ENCODE measurements around the gene PRM1. TPM values are rescaled to one million over a fixed set of nuclear protein-coding genes. Genes with fewer than 3 reads are reported as not detected.

PRM1 gene
- total and polyA plus RNA-seq, 11 donors, result not detected

DNA sequence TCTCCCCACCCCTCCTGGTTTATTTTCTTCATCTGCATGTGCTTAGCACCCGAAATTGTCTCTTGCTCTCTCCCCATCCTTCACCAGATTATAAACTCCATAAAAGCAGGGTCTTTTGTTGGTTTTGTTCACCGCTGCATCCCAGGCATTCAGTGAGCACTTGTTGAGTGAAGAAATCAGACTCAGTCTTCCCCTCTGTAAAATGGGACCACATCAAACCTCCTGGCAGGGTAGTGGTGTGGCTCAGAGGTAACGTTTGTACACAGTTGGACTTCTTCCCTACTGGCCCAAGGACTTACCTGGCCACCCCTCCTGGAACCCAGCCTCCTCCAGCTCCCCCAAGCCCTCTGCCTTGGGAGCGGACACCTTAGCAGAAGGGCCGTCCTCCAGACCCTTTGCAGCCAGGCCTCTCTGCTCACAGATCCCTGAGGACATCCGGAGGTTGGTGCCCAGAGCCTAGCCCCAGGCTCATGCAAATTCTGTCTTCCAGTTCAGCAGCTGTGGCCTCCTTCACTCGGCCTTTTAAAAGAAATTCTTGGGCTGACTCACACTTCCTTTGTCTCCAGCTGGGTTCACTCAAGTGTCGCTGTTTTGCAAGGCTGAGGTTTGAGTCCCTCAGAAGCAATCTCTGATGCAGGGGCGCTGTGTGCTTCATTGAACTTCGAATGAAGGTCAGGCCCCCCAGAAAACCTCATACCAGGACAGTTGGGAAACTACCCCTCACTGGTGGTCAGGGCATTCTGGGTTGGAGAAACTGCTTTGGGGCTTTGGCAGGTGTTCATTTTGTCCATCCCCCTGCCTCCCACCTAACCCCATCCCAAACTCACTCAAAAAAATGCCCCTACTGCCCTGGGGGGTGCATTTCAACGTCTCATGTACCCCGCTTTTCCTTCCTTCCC is 47.3 kb upstream of the PRM1 start:
- peak overlapping the region in 6 of 12 donors; percentile 13 to 84 (median 26) for H3K27ac ChIP-seq
- H3K9me3 ChIP-seq, result no peaks in the 10 kb centered on the region
- no peaks in the 10 kb centered on the region for H3K27me3 ChIP-seq
- H3K4me1 ChIP-seq, result peaks cover 0 to 50% (median 11%) of the 10 kb centered on the region in 12 donors
- DNase-seq (peak; percentile 69 to 84 (median 80)), ATAC-seq (peak; percentile 47 to 92 (median 88))
- no peaks in the 10 kb centered on the region for H3K36me3 ChIP-seq
- intact Hi-C loops (cut with DNase I), result no loop called here
- TF ChIP-seq, protein P1, sequence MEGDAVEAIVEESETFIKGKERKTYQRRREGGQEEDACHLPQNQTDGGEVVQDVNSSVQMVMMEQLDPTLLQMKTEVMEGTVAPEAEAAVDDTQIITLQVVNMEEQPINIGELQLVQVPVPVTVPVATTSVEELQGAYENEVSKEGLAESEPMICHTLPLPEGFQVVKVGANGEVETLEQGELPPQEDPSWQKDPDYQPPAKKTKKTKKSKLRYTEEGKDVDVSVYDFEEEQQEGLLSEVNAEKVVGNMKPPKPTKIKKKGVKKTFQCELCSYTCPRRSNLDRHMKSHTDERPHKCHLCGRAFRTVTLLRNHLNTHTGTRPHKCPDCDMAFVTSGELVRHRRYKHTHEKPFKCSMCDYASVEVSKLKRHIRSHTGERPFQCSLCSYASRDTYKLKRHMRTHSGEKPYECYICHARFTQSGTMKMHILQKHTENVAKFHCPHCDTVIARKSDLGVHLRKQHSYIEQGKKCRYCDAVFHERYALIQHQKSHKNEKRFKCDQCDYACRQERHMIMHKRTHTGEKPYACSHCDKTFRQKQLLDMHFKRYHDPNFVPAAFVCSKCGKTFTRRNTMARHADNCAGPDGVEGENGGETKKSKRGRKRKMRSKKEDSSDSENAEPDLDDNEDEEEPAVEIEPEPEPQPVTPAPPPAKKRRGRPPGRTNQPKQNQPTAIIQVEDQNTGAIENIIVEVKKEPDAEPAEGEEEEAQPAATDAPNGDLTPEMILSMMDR (IDR thresholded peaks at IDR 0.05), result no peak
- no peak for TF ChIP-seq POLR2A (IDR thresholded peaks at IDR 0.05)
- WGBS, 4 donors, result 39 to 46% (median 41%) methylated on average over 12 of the region's 12 CpGs
- H3K4me3 ChIP-seq, result peak overlapping the region in 2 of 12 donors; percentile 6 to 10

DNA sequence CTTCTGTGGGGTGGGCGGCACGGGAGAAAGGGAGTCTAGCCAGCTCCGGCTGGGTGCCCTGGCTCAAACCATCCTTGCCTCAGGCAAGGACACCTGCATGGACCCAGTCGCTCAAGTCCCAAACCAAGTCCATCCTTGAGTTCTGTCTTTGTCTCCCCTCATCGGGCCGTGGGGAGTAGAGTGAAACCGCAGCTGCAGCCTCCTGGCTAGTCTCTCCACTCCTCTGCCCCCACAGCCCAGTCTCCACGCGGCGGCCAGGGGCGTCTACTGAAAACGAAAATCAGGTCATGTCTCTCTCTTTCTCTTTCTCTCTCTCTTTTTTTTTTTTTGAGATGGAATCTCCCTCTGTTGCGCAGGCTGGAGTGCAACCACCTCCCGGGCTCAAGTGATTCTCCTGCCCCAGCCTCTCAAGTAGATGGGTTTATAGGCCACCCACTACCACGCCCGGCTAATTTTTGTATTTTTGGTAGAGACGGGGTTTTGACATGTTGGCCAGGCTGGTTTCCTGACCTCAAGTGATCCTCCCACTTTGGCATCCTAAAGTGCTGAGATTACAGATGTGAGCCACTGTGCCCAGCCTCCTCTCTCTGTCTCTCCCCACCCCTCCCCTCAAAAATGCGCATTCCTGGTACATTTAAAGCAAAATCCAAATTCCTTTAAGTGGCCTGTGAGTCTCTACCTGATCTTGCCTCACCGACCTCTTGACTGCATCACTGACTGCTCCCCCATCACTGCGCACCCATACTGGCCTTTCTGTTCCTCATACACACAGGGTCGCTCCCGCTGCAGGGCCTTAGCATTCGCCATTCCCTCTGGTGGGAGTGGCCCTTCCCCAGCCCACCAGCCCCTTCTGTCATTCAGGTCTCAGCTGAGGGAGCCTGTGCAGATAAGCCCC is 46.4 kb upstream of the PRM1 start:
- no peak for TF ChIP-seq POLR2A (IDR thresholded peaks at IDR 0.05)
- TF ChIP-seq, protein P1 (IDR thresholded peaks at IDR 0.05), result no peak
- H3K9me3 ChIP-seq, result no peaks in the 10 kb centered on the region
- peak in 3 of 5 donors; percentile 44 to 78 (median 53) for DNase-seq
- intact Hi-C loops (cut with DNase I), result no loop called here
- H3K36me3 ChIP-seq, result no peaks in the 10 kb centered on the region
- peaks cover 0 to 50% (median 11%) of the 10 kb centered on the region in 12 donors for H3K4me1 ChIP-seq
- 83 to 87% (median 86%) methylated on average over 23 of the region's 23 CpGs for WGBS, 4 donors
- H3K27me3 ChIP-seq, result no peaks in the 10 kb centered on the region
- peak overlapping the region in 1 of 12 donors; percentile 10 for H3K4me3 ChIP-seq
- peak in 3 of 4 donors; percentile 31 to 70 (median 56) for ATAC-seq
- H3K27ac ChIP-seq, result peak overlapping the region in 3 of 12 donors; percentile 13 to 84 (median 23)

DNA sequence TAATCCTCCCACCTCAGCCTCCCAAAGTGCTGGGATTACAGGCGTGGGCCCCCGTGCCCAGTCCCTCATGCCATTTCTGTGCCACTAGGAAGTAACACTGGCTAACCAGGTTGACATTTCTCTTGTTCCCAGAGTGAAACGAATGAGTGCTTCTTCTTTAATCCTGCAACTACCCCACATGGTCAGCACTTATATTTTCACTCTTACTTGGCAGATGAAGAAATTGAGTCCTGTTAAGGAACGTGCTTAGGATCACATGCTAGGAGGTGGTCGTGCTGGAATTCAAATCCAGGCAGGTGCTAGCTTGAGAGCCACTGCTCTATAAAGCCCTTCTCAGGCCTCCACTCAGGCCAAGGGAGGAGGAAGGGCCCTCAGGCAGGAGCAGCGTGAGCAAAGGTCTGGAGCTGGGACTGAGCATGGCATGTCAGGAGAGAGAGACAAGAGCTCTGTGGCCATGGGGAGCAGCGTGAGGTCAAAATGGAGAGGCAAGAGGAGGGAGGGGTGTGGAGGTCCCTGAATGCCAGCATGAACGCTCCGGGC is 45.7 kb upstream of the PRM1 start:
- Histone ChIP-seq H3K4me1 (peaks cover 0 to 50% (median 11%) of the 10 kb centered on the region in 12 donors), H3K9me3 (no peaks in the 10 kb centered on the region), H3K36me3 (no peaks in the 10 kb centered on the region), H3K27ac (peak overlapping the region in 1 of 12 donors; percentile 84), H3K27me3 (no peaks in the 10 kb centered on the region), H3K4me3 (no peak overlapping the region)
- DNase-seq (no peak), ATAC-seq (no peak)
- TF ChIP-seq, protein P1 (IDR thresholded peaks at IDR 0.05), result no peak
- no peak for TF ChIP-seq POLR2A (IDR thresholded peaks at IDR 0.05)
- intact Hi-C loops (cut with DNase I), result no loop called here
- 88 to 92% (median 90%) methylated on average over 9 of the region's 9 CpGs for WGBS, 4 donors
